ENCODE measurements around the gene PSD2. TPM values are rescaled to one million over a fixed set of nuclear protein-coding genes. Genes with fewer than 3 reads are reported as not detected.

The PSD2 gene
- total RNA-seq, 4 donors from 2014 or later, result under 0.01 to 0.17 (median 0.13) TPM; not detected in 1

DNA sequence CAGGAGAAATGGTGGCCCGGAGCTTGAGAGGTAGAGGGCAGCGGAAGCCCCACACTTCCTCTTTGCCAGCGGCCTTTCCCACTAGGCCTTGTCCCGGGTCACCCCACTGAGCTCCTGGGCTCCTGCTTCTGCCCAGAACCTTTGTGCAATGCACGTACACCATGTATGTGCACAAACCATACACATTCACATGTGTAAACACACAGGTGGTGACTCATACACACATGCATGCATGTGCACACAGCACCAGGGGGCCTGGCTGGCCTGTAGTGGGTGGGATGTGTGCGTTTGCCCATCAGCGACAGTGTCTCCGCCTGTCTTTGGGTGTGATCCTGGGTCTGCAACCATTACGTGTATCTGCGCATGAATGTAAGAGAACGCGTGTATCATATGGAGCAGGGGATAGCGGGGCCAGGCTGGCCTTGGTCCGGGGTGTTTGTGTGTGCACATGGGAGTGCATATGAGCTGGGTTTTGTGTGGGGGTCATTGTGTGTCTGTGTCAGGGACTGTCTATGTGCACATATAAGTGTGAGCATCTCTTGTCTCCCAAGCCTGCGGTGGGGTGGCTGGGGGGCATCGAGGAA is 43.7 kb downstream of the PSD2 start:
- Histone ChIP-seq H3K4me3 (no peak overlapping the region), H3K36me3 (no peaks in the 10 kb centered on the region), H3K27me3 (peaks cover 0 to 25% (median 0%) of the 10 kb centered on the region in 4 donors), H3K9me3 (no peaks in the 10 kb centered on the region), H3K4me1 (no peaks in the 10 kb centered on the region), H3K27ac (replicated peaks in 1 of 4) (no peak overlapping the region)
- TF ChIP-seq, protein P1, sequence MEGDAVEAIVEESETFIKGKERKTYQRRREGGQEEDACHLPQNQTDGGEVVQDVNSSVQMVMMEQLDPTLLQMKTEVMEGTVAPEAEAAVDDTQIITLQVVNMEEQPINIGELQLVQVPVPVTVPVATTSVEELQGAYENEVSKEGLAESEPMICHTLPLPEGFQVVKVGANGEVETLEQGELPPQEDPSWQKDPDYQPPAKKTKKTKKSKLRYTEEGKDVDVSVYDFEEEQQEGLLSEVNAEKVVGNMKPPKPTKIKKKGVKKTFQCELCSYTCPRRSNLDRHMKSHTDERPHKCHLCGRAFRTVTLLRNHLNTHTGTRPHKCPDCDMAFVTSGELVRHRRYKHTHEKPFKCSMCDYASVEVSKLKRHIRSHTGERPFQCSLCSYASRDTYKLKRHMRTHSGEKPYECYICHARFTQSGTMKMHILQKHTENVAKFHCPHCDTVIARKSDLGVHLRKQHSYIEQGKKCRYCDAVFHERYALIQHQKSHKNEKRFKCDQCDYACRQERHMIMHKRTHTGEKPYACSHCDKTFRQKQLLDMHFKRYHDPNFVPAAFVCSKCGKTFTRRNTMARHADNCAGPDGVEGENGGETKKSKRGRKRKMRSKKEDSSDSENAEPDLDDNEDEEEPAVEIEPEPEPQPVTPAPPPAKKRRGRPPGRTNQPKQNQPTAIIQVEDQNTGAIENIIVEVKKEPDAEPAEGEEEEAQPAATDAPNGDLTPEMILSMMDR (IDR thresholded peaks at IDR 0.05), result no peak
- TF ChIP-seq POLR2AphosphoS5 (IDR thresholded peaks at IDR 0.05) (no peak), POLR2A (IDR thresholded peaks at IDR 0.05; ENCODE audit: low read depth) (no peak)
- DNase-seq (ENCODE audit: extremely low spot score), result no peak
- intact Hi-C loops (cut with DNase I), result no loop called here
- WGBS, result 93% methylated on average over 14 of the region's 16 CpGs

DNA sequence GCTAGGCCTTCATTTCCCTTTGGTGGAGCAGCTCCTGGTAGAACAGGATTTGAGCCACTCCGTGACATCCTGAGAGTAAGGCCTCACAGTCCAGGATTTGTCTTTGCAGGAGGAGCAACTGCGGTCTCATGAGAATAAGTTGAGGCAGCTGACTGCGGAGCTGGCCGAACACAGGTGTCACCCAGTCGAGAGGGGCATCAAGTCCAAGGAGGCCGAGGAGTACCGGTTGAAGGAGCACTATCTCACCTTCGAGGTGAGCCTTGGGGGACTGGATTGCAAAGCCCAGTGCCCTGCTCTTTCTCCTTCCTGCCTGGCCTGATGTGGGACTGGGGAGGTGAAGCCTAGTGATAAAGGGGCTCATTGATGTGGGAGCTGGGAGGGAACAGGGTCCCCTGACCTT is 44.3 kb downstream of the PSD2 start:
- Histone ChIP-seq H3K27ac (replicated peaks in 1 of 4) (no peak overlapping the region), H3K4me1 (no peaks in the 10 kb centered on the region), H3K4me3 (no peak overlapping the region), H3K27me3 (peaks cover 0 to 22% (median 0%) of the 10 kb centered on the region in 4 donors), H3K9me3 (no peaks in the 10 kb centered on the region), H3K36me3 (no peaks in the 10 kb centered on the region)
- TF ChIP-seq POLR2AphosphoS5 (IDR thresholded peaks at IDR 0.05), result no peak
- 85% methylated on average over 8 of the region's 8 CpGs for WGBS
- no peak for DNase-seq (ENCODE audit: extremely low spot score)
- intact Hi-C loops (cut with DNase I), result no loop called here

DNA sequence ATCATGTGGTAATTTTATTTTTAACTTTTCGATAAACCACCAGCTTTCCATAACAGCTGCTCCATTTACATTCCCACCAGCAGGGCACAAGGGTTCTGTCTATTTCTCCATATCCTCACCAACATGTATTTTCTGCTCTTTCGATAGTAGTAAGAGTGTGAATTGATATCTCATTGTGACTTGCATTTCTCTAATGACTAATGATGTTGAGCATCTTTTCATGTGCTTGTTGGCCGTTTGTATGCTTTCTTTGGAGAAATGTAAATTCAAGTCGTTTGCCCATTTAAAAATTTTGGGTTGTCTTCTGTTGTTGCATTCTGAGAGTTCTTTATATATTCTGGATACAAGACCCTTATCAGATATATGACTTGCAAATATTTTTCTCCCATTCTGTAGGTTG is 45.9 kb downstream of the PSD2 start:
- no peaks in the 10 kb centered on the region for H3K36me3 ChIP-seq
- H3K4me3 ChIP-seq, result no peak overlapping the region
- 76% methylated on average over 4 of the region's 4 CpGs for whole genome bisulfite sequencing
- intact Hi-C loops (cut with DNase I), result no loop called here
- DNase-seq (ENCODE audit: extremely low spot score), result no peak
- no peak overlapping the region for H3K27ac ChIP-seq (replicated peaks in 1 of 4)
- TF ChIP-seq EP300 (IDR thresholded peaks at IDR 0.05), result no peak
- H3K9me3 ChIP-seq, result no peaks in the 10 kb centered on the region
- H3K27me3 ChIP-seq, result peaks cover 0 to 9% (median 0%) of the 10 kb centered on the region in 4 donors
- no peaks in the 10 kb centered on the region for H3K4me1 ChIP-seq

DNA sequence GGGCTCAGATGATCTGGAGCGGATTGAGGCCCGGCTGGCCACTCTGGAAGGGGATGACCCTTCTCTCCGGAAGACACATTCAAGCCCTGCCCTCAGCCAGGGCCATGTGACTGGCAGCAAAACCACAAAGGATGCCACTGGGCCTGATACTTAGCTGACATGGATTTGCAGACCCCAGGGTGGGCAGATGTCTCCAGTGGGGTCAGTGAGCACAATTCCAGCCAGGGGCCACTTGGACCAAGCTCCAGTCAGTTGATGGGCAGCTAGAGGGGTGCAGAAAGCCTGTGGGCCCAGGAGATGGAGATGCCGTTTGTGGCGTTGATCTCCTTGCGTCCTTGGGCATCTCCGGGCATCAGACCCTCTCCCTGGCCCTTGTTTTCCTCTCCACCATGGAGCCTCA is 46.7 kb downstream of the PSD2 start:
- Histone ChIP-seq H3K9me3 (no peaks in the 10 kb centered on the region), H3K4me1 (peaks cover 3 to 6% (median 4%) of the 10 kb centered on the region in 4 donors), H3K36me3 (no peaks in the 10 kb centered on the region), H3K27me3 (peaks cover 0 to 9% (median 0%) of the 10 kb centered on the region in 4 donors), H3K27ac (replicated peaks in 1 of 4) (no peak overlapping the region), H3K4me3 (no peak overlapping the region)
- TF ChIP-seq, protein P1 (IDR thresholded peaks at IDR 0.05), result no peak
- no peak for TF ChIP-seq EP300 (IDR thresholded peaks at IDR 0.05)
- TF ChIP-seq POLR2AphosphoS5 (IDR thresholded peaks at IDR 0.05), result no peak
- TF ChIP-seq POLR2A (IDR thresholded peaks at IDR 0.05; ENCODE audit: low read depth), result no peak
- intact Hi-C loops (cut with DNase I), result no loop called here
- DNase-seq (ENCODE audit: extremely low spot score), result no peak
- 97% methylated on average over 7 of the region's 7 CpGs for WGBS

DNA sequence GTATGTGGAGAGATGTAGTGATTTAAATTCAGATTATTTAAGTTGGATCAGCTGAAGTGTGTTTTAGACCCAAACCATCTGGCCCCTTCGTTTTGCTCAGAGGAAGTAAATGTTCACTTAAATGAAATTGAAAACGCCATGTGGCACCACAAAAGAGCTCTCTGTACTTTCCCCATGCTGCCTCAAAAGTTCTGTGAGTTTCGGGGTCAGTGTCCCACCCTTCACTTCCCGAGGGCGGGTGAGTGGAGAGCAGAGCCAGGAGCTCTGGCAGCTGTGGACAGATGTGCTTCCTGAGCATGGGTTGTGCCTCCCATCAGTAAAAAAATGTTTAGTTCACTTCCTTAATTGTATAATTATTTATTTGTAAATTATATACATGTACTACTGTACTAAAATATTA is 48.4 kb downstream of the PSD2 start:
- DNase-seq (ENCODE audit: extremely low spot score), result no peak
- peaks cover 0 to 9% (median 0%) of the 10 kb centered on the region in 4 donors for H3K27me3 ChIP-seq
- intact Hi-C loops (cut with DNase I), result loop anchor here (2.0 kb wide), 1 partner anchor 55 kb away; no protein-coding TSS in a partner anchor
- 51% methylated on average over 5 of the region's 5 CpGs for WGBS
- H3K27ac ChIP-seq (replicated peaks in 1 of 4), result no peak overlapping the region
- H3K36me3 ChIP-seq, result no peaks in the 10 kb centered on the region
- TF ChIP-seq POLR2AphosphoS5 (IDR thresholded peaks at IDR 0.05) (no peak), POLR2A (IDR thresholded peaks at IDR 0.05; ENCODE audit: low read depth) (no peak), EP300 (IDR thresholded peaks at IDR 0.05) (no peak)
- TF ChIP-seq, protein P1 (IDR thresholded peaks at IDR 0.05), result no peak
- H3K9me3 ChIP-seq, result no peaks in the 10 kb centered on the region
- H3K4me1 ChIP-seq, result peaks cover 5 to 20% (median 13%) of the 10 kb centered on the region in 4 donors
- no peak overlapping the region for H3K4me3 ChIP-seq

Data from esophagus muscularis mucosa (tissue), 4 donors.